Measurements from ENCODE around the gene SLC27A2.
"Not testable (repeated sequence)": the region's sequence is repeated elsewhere in the genome, so short reads cannot be mapped to it uniquely, and the experiment has no call there.

Gene SLC27A2

GRCh38 chr15:50181969-50182218, at the start of gene SLC27A2:
TSS of gene SLC27A2 (plus strand) at chr15:50182196. CDS start at chr15:50182428, 232 bp downstream.
- peak; percentile 36 for DNase-seq (ENCODE audit: low spot score)

GRCh38 chr15:50132251-50132984, 49.6 kb upstream of the SLC27A2 start:
- DNase-seq (ENCODE audit: low spot score): not testable (repeated sequence)

GRCh38 chr15:50134524-50135024, 47.4 kb upstream of the SLC27A2 start:
- DNase-seq (ENCODE audit: low spot score): no peak

GRCh38 chr15:50135031-50135551, 46.9 kb upstream of the SLC27A2 start:
- no peak for DNase-seq (ENCODE audit: low spot score)

DNA sequence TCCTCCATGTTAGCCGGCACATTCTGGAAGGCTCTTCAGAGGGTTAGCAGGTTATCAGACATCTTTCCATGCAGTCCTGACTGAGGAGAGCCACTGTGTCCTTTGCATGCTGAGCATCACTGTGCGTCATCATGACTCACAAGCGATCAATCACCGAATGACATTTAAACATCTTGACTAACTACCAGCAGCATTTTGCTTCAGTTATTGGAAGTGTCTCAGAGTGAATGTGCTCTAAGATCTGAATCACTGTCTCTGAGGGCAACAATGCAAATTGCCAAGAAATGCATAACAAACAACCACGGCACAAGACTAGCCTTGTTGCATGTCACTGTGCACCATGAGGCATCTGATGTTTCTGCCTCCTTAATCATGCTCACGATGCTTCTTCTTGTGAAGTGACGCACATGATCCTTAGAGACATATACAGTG, 44.6 kb upstream of the SLC27A2 start:
- no peak for DNase-seq (ENCODE audit: low spot score)

- DNase-seq (ENCODE audit: low spot score): no peak
Measured at GRCh38 chr15:50137893-50138292, 44.1 kb upstream of the SLC27A2 start.

- DNase-seq (ENCODE audit: low spot score): no peak
Measured at GRCh38 chr15:50138391-50138790, 43.6 kb upstream of the SLC27A2 start.

- DNase-seq (ENCODE audit: low spot score): no peak
Measured at GRCh38 chr15:50140098-50140497, 41.9 kb upstream of the SLC27A2 start.

GRCh38 chr15:50140983-50141382, 41.0 kb upstream of the SLC27A2 start:
- no peak for DNase-seq (ENCODE audit: low spot score)

GRCh38 chr15:50141856-50142255, 40.1 kb upstream of the SLC27A2 start:
- no peak for DNase-seq (ENCODE audit: low spot score)

GRCh38 chr15:50143255-50143860, 38.6 kb upstream of the SLC27A2 start:
- DNase-seq (ENCODE audit: low spot score): no peak

GRCh38 chr15:50144341-50145120, 37.5 kb upstream of the SLC27A2 start:
- no peak for DNase-seq (ENCODE audit: low spot score)

DNA sequence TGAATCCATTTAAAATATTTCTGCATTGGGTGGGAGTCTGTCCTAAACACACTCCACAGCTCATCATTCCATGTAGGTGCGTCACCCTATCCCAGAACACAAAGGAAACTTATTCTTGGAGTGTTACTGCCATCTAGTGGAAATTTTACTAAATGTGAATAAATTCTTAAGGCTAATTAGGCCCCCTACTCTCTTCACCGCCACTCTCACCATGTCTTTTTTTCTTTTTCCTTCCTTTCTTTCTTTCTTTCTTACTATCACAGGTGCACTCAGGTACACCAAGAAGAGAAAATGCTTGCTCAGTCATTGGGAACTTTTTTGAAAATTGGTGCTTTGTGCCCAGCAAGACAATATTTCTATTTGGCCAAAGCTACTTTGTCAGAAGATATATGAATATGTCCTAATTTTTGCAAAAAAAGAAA, 36.5 kb upstream of the SLC27A2 start:
- DNase-seq (ENCODE audit: low spot score): peak; percentile 66

DNA sequence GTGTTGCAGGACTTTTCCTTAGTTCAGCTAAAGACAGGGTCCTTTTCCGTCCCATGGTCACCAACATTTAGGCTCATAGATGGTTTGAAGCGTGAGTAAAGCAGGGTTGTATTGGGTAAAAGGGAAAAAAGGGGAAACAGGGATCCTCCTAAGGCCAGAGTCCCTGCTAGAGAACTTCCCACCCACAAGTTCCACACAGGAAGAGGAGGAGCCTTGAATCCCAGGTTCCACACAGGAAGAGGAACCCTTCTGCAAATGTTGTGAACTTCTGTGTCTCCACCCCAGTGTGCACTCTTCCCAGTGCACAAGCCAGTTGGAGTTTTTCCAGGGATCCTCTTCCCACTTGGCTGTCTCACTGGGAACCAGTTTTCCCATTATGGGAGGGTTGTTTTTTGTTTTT, 35.4 kb upstream of the SLC27A2 start:
- DNase-seq (ENCODE audit: low spot score): no peak

- peak; percentile 52 for DNase-seq (ENCODE audit: low spot score)
Measured at GRCh38 chr15:50148362-50148963, 33.5 kb upstream of the SLC27A2 start.

- DNase-seq (ENCODE audit: low spot score): no peak
Measured at GRCh38 chr15:50149090-50149489, 32.9 kb upstream of the SLC27A2 start.

DNA sequence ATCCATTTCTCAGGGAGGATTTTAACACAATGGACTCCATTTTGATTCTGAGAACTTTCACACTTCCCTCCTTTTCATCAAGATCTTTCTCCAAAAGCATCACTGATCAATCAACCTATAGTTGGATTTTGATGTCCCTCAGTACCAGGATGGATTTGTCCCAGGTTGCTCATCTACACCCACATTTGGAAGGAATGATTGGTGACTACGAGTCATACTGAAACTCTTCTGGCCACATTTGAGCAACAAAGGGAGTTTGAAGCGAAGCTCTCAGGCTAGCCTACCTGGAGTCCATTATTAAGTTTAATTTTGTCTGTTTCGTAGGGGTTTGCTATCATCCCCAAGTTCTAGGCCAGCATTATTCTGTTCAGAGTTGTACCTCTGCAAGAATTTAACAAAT, 31.6 kb upstream of the SLC27A2 start:
- DNase-seq (ENCODE audit: low spot score): no peak

DNA sequence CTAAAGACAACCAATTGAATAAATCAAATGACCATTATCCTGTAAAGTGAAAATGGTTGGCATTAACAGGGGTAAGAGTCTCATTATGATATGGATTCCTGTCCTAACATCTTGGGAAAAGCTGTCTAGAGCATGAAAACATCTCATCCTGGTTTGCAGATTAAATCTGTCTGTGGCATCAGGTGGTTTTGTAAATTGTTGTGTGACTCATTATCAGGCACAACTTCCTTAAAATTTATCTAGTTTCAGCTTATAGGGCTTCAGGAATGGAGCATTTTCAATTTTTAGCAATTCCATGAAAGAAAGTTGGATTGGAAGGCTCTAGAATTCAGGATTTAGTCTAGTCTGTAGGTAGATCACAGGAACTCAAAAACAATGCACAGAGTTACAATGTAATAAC, 31.1 kb upstream of the SLC27A2 start:
- no peak for DNase-seq (ENCODE audit: low spot score)

DNA sequence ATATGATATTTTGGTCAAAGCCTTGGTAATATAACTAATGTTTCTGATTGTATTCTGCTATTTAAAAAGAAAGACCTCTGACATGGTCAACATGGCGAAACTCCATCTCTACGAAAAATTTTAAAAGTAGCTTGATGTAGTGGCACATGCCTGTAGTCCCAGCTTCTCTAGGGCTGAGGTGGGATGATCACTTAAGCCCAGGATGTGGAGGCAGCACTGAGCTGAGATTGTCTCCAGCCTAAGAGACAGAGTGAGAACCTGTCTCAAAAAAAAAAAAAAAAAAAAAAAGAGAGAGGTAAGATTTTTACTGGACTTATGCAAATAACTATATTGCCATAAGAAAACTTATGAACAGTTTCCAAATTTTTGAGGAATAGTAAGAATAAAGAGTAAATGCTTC, 30.5 kb upstream of the SLC27A2 start:
- no peak for DNase-seq (ENCODE audit: low spot score)

GRCh38 chr15:50158236-50158635, 23.8 kb upstream of the SLC27A2 start:
- not testable (repeated sequence) for DNase-seq (ENCODE audit: low spot score)

GRCh38 chr15:50162969-50163718, 18.9 kb upstream of the SLC27A2 start:
- DNase-seq (ENCODE audit: low spot score): no peak
